Prostate gland (tissue), 2 donors: ENCODE measurements around the gene LZTS3. TPM values are rescaled to one million over a fixed set of nuclear protein-coding genes. Genes with fewer than 3 reads are reported as not detected.
A peak's percentile ranks its signal among the peaks of the same experiment; 100 is the strongest.

Experiments used
- DNase-seq: peaks from one replicate; pipeline ENCODE4 v3.0.0-alpha.2; 2019; ENCODE audit warnings: low spot score
- H3K27ac ChIP-seq, 2 donors: fragments of 200-600 bp; sonication (generic); 2 replicates each; pipeline ENCODE4 v1.5.1; 2017 to 2019
- H3K27me3 ChIP-seq: fragments of 200-600 bp; sonication (generic); replicated peaks from 2 replicates; pipeline ENCODE4 v1.5.1; 2019; ENCODE audit not compliant: insufficient read depth
- H3K36me3 ChIP-seq, 2 donors: fragments of 200-600 bp; sonication (generic); 1 replicate in 1 of 2; 2 replicates in 1 of 2; pipeline versions ENCODE4 v1.5.1 to v1.8.1; 2017 to 2019
- H3K4me1 ChIP-seq: fragments of 200-600 bp; sonication (generic); replicated peaks from 2 replicates; pipeline ENCODE4 v1.5.1; 2019
- H3K4me3 ChIP-seq, 2 donors: fragments of 200-600 bp; sonication (generic); 2 replicates each; pipeline ENCODE4 v1.5.1; 2017 to 2019
- H3K9me3 ChIP-seq: fragments of 200-600 bp; sonication (generic); 2 replicates; pipeline ENCODE4 v1.5.1; 2017
- CTCF ChIP-seq, 4 experiments: fragments of 200-600 bp in 2 of 4; fragments of 450-650 bp in 2 of 4; sonication (generic) in 2 of 4; IDR thresholded peaks; 1 replicate in 3 of 4; 2 replicates in 1 of 4; pipeline ENCODE4 v1.5.1; 2016 to 2019; ENCODE audit warnings: antibody characterized with exemption in 4 of 4, mild to moderate bottlenecking in 2 of 4, moderate library complexity in 2 of 4
- POLR2A ChIP-seq: fragments of 450-650 bp; IDR thresholded peaks from one replicate; pipeline ENCODE4 v1.6.1; 2016; ENCODE audit warnings: antibody characterized with exemption, mild to moderate bottlenecking
- POLR2AphosphoS5 ChIP-seq: sonication (generic); formaldehyde crosslinking; IDR thresholded peaks from one replicate; pipeline ENCODE4 v1.6.1; 2017; ENCODE audit warnings: antibody characterized with exemption
- WGBS: methylation state at CpG from one replicate; pipeline ENCODE4 v1.1.5; 2018; 5-methylcytosine and 5-hydroxymethylcytosine counted together
- intact Hi-C: fragments of 100-400 bp; cut with DNase I; formaldehyde crosslinking; loops from one replicate; pipeline ENCODE4 v1.14.2; 2022
- total RNA-seq, 2 donors: library from RNA; depleted of rRNA; stranded (reverse); fragments of >200 nt; gene quantifications; one replicate each; pipeline ENCODE4 v1.1.0, GENCODE V29; 2016

Gene LZTS3
- total RNA-seq, 2 donors from 2014 or later: 23.7 to 29.1 TPM

- WGBS: under 1% methylated on average over 44 of the region's 48 CpGs
- TF ChIP-seq POLR2A: peak; percentile 67
- no peak for TF ChIP-seq CTCF (IDR thresholded peaks at IDR 0.05)
- TF ChIP-seq POLR2AphosphoS5: peak; percentile 92
- intact Hi-C loops: no loop called here
- H3K4me1 ChIP-seq: peaks cover 10% of the 10 kb centered on the region
- no peaks in the 10 kb centered on the region for H3K27me3 ChIP-seq
- H3K9me3 ChIP-seq: no peaks in the 10 kb centered on the region
- peaks cover 9 to 11% of the 10 kb centered on the region in 2 donors for H3K36me3 ChIP-seq
- DNase-seq: peak; percentile 85
- peak within 1 kb of the TSS; percentile 78 to 90 for H3K27ac ChIP-seq
- peak within 1 kb of the TSS; percentile 70 to 78 for H3K4me3 ChIP-seq
Observed at GRCh38 chr20:3204124-3204794, 30.9 kb upstream of the LZTS3 start, which contains the start of gene DDRGK1. Gene DDRGK1, minus strand, starts transcription at chr20:3204682. Its CDS starts 55 bp downstream, at chr20:3204627.

GRCh38 chr20:3203315-3204123 is 30.2 kb upstream of the LZTS3 start:
- intact Hi-C loops: no loop called here
- H3K4me3 ChIP-seq: peak overlapping the region; percentile 70 to 78
- no peaks in the 10 kb centered on the region for H3K27me3 ChIP-seq
- peaks cover 10% of the 10 kb centered on the region for H3K4me1 ChIP-seq
- 5% methylated on average over 31 of the region's 31 CpGs for WGBS
- peak overlapping the region; percentile 78 to 90 for H3K27ac ChIP-seq
- H3K36me3 ChIP-seq: peaks cover 9 to 12% of the 10 kb centered on the region in 2 donors
- DNase-seq: no peak
- no peaks in the 10 kb centered on the region for H3K9me3 ChIP-seq
- TF ChIP-seq POLR2A (no peak), CTCF (IDR thresholded peaks at IDR 0.05) (no peak), POLR2AphosphoS5 (no peak)

DNA sequence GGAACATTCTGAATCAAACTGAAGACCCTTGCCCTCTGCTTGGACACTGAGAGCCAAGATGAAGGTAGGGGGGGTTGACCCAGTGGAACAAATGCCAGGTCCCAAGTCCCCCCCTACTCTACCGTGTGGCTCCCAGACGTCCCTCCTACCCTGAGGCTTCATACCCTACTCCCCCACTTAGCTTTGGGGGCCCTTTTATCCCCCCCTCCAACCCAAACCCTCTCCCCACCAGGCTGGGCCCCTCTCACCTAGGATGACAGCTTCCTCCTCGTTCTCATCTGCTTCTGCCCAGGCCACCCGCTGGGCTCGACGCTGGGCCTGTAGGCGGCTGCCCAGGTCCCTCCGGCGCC is 29.6 kb upstream of the LZTS3 start:
- TF ChIP-seq POLR2A: no peak
- no peak for TF ChIP-seq CTCF (IDR thresholded peaks at IDR 0.05)
- no peak for TF ChIP-seq POLR2AphosphoS5
- Histone ChIP-seq H3K36me3 (peaks cover 9 to 12% of the 10 kb centered on the region in 2 donors), H3K27ac (peak overlapping the region; percentile 78 to 90), H3K4me3 (peak overlapping the region; percentile 70 to 78), H3K9me3 (no peaks in the 10 kb centered on the region), H3K4me1 (peaks cover 10% of the 10 kb centered on the region), H3K27me3 (no peaks in the 10 kb centered on the region)
- DNase-seq: no peak
- intact Hi-C loops: no loop called here
- 19% methylated on average over 9 of the region's 9 CpGs for WGBS

DNA sequence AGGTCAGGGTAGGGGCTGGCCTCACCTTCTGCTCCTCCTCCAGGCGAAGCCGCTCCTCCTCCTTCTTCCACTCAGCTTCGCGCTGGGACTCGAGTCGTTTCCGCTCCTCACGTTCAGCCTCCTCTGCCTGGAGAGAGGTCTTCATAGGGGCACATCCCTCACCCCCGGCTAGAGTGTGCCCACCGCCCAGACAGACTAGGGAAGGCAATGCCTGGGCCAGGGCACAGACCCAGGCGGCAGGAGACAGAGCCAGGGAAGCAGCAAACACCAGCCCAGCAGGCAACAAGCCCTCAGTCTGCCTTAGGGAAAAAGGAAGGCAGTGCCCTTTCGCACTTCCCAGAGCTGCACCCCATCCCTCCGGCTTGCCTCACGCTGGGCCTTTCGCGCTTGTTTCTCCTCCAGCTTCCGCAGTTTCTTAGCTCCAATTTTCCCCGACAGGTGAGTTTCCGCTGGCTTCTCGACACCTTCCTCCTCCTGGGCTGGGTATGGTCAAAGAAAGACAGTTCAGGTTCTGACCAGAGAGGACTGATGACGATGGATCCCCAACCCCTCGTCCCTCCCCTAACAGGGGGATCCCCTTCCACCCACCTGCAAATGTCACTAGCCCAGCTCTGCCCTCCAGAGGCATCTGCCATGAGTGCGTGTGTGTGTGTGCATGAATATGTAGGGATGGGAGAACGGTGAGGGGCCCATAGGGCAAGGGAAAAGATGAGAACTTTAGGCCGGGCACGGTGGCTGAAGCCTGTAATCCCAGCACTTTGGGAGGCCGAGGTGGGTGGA is 26.8 kb upstream of the LZTS3 start:
- H3K36me3 ChIP-seq: peaks cover 9 to 12% of the 10 kb centered on the region in 2 donors
- 89% methylated on average over 27 of the region's 27 CpGs for WGBS
- no peaks in the 10 kb centered on the region for H3K9me3 ChIP-seq
- no peak overlapping the region for H3K4me3 ChIP-seq
- no peaks in the 10 kb centered on the region for H3K27me3 ChIP-seq
- TF ChIP-seq POLR2A (no peak), CTCF (IDR thresholded peaks at IDR 0.05) (no peak), POLR2AphosphoS5 (no peak)
- intact Hi-C loops: no loop called here
- no peak overlapping the region for H3K27ac ChIP-seq
- no peak for DNase-seq
- peaks cover 10% of the 10 kb centered on the region for H3K4me1 ChIP-seq
